IMR-90 (cell line): Measurements from ENCODE around the gene CLIC1. TPM values are rescaled to one million over a fixed set of nuclear protein-coding genes. Genes with fewer than 3 reads are reported as not detected.

Experiments
- ATAC-seq: fragments of 200-7000 bp; cut with Tn5 transposase; 2 replicates; pipeline ENCODE4 v1.9.1; 2020; ENCODE audit warnings: low read depth, mild to moderate bottlenecking, moderate library complexity
- BruUV-seq: library from RNA; stranded (reverse); fragments of 400-500 nt; replicated peaks from 2 replicates; lab custom pipeline; 2021; lab: Mats Ljungman, UMichigan
- CTCF ChIA-PET: fragments of 300-600 bp; formaldehyde crosslinking; extraction: SDS; loops from one replicate; lab custom pipeline; 2021; ENCODE audit warnings: antibody characterized with exemption; lab: Yijun Ruan, JAX
- POLR2A ChIA-PET: fragments of 300-600 bp; sonication (Branson Sonifier 250); formaldehyde crosslinking; loops from one replicate; lab custom pipeline; 2022; ENCODE audit warnings: antibody characterized with exemption; ENCODE audit not compliant: unreplicated experiment; lab: Charles Lee
- DNase-seq: peaks from one replicate; pipeline ENCODE4 v3.0.0; 2013
- H2AFZ ChIP-seq: replicated peaks from 2 replicates; pipeline ENCODE3; 2013; ENCODE audit warnings: low read length, mild to moderate bottlenecking; ENCODE audit not compliant: poor library complexity
- H2AK5ac ChIP-seq: 2 replicates; pipeline ENCODE4 v1.6.1; 2013; ENCODE audit warnings: low read depth, low read length, inconsistent platforms
- H2AK9ac ChIP-seq: replicated peaks from 2 replicates; pipeline ENCODE3; 2013; ENCODE audit warnings: mild to moderate bottlenecking, low read depth, low read length, moderate library complexity; ENCODE audit not compliant: poor library complexity
- H2BK120ac ChIP-seq: 2 replicates; pipeline ENCODE4 v1.6.1; 2013; ENCODE audit warnings: low read depth, low read length, inconsistent platforms
- H2BK15ac ChIP-seq: 3 replicates; pipeline ENCODE4 v1.6.1; 2013; ENCODE audit warnings: low read depth, low read length, inconsistent platforms
- H2BK20ac ChIP-seq: 2 replicates; pipeline ENCODE4 v1.6.1; 2013; ENCODE audit warnings: low read depth, mild to moderate bottlenecking, inconsistent platforms, low read length, moderate library complexity
- H2BK5ac ChIP-seq: 2 replicates; pipeline ENCODE4 v1.6.1; 2013; ENCODE audit warnings: mild to moderate bottlenecking, low read depth, low read length, inconsistent platforms; ENCODE audit not compliant: poor library complexity, severe bottlenecking
- H3K14ac ChIP-seq: replicated peaks from 2 replicates; pipeline ENCODE4 v1.6.1; 2013; ENCODE audit warnings: low read depth, low read length, inconsistent platforms
- H3K18ac ChIP-seq: 2 replicates; pipeline ENCODE4 v1.6.1; 2013; ENCODE audit warnings: low read depth, low read length, control low read depth
- H3K23ac ChIP-seq: 2 replicates; pipeline ENCODE4 v1.6.1; 2013; ENCODE audit warnings: low read depth, low read length, inconsistent platforms
- H3K27ac ChIP-seq: 2 replicates; pipeline ENCODE4 v1.5.1; 2013; ENCODE audit warnings: mild to moderate bottlenecking, control low read depth, low read length; ENCODE audit not compliant: insufficient read depth
- H3K27me3 ChIP-seq: 2 replicates; pipeline ENCODE4 v1.6.1; 2013; ENCODE audit warnings: low read length; ENCODE audit not compliant: control insufficient read depth, insufficient read depth
- H3K36me3 ChIP-seq: 2 replicates; pipeline ENCODE4 v1.6.1; 2013; ENCODE audit warnings: low read length, mixed read lengths; ENCODE audit not compliant: control insufficient read depth, insufficient read depth
- H3K4ac ChIP-seq: 2 replicates; pipeline ENCODE4 v1.6.1; 2013; ENCODE audit warnings: low read depth, low read length, inconsistent platforms
- H3K4me1 ChIP-seq: 2 replicates; pipeline ENCODE4 v1.6.1; 2013; ENCODE audit warnings: low read length, mixed read lengths; ENCODE audit not compliant: control insufficient read depth, insufficient read depth
- H3K4me2 ChIP-seq: 2 replicates; pipeline ENCODE4 v1.6.1; 2013; ENCODE audit warnings: low read depth, mild to moderate bottlenecking, control low read depth, low read length, moderate library complexity
- H3K4me3 ChIP-seq: 2 replicates; pipeline ENCODE4 v1.5.1; 2013; ENCODE audit warnings: low read depth, mild to moderate bottlenecking, control low read depth, low read length, moderate library complexity; ENCODE audit not compliant: insufficient read depth
- H3K56ac ChIP-seq: 2 replicates; pipeline ENCODE4 v1.6.1; 2013; ENCODE audit warnings: low read length, inconsistent platforms; ENCODE audit not compliant: insufficient read depth; ENCODE audit errors: extremely low read depth
- H3K79me1 ChIP-seq, 2 experiments: 2 replicates each; pipeline ENCODE4 v1.6.1; 2013; ENCODE audit warnings: low read length in 2 of 2, inconsistent platforms in 1 of 2, low read depth in 1 of 2
- H3K9ac ChIP-seq: 2 replicates; pipeline ENCODE4 v1.6.1; 2013; ENCODE audit warnings: low read depth, low read length, control low read depth
- H3K9me1 ChIP-seq: 2 replicates; pipeline ENCODE4 v1.6.1; 2013; ENCODE audit warnings: low read length, inconsistent platforms; ENCODE audit not compliant: insufficient read depth
- H3K9me3 ChIP-seq: 2 replicates; pipeline ENCODE4 v1.6.1; 2013; ENCODE audit warnings: low read length; ENCODE audit not compliant: control insufficient read depth, insufficient read depth
- H4K20me1 ChIP-seq: 2 replicates; pipeline ENCODE4 v1.6.1; 2013; ENCODE audit warnings: low read length, inconsistent platforms; ENCODE audit not compliant: insufficient read depth
- H4K5ac ChIP-seq: 2 replicates; pipeline ENCODE4 v1.6.1; 2013; ENCODE audit warnings: mild to moderate bottlenecking, low read depth, low read length, control low read depth
- H4K8ac ChIP-seq, 2 experiments: 2 replicates each; pipeline ENCODE4 v1.6.1; 2013; ENCODE audit warnings: low read depth in 2 of 2, low read length in 2 of 2, control low read depth in 1 of 2, inconsistent platforms in 1 of 2
- H4K91ac ChIP-seq: 2 replicates; pipeline ENCODE4 v1.6.1; 2013; ENCODE audit warnings: low read depth, low read length, inconsistent platforms; ENCODE audit not compliant: insufficient read depth
- CEBPB ChIP-seq: IDR thresholded peaks from 2 replicates; pipeline ENCODE4 v1.6.1; 2012; ENCODE audit warnings: low read depth, low read length, improper control_type of control experiment
- MXI1 ChIP-seq: IDR thresholded peaks from 2 replicates; pipeline ENCODE4 v1.6.1; 2012; ENCODE audit warnings: low read depth, mild to moderate bottlenecking, low read length, moderate library complexity, borderline replicate concordance
- NFE2L2 ChIP-seq: fragments of 150-350 bp; IDR thresholded peaks from 2 replicates; pipeline ENCODE4 v1.6.1; 2016; ENCODE audit warnings: low read depth, mild to moderate bottlenecking, low read length
- POLR2A ChIP-seq: IDR thresholded peaks from 2 replicates; pipeline ENCODE4 v1.6.1; 2012; ENCODE audit warnings: mild to moderate bottlenecking, low read depth, low read length
- RAD21 ChIP-seq: IDR thresholded peaks from 2 replicates; pipeline ENCODE4 v1.6.1; 2012; ENCODE audit warnings: low read length, improper control_type of control experiment
- SMC3 ChIP-seq: fragments of 150-350 bp; IDR thresholded peaks from 2 replicates; pipeline ENCODE4 v1.6.1; 2016; ENCODE audit warnings: low read depth, mild to moderate bottlenecking, antibody characterized with exemption, low read length, moderate library complexity
- WGBS, 2 experiments: methylation state at CpG; one replicate each; pipeline versions ENCODE4 v1.1.5 to v1.1.7; 2013; ENCODE audit warnings: missing lambda C conversion rate in 2 of 2; ENCODE audit not compliant: insufficient read length in 1 of 2; ENCODE audit errors: extremely low coverage in 2 of 2; 5-methylcytosine and 5-hydroxymethylcytosine counted together
- dilution Hi-C: fragments of 300-500 bp; cut with HindIII; formaldehyde crosslinking; loops from one replicate; pipeline ENCODE4 v1.14.3; 2018; ENCODE audit warnings: low sequenced_read_pairs; ENCODE audit not compliant: unreplicated experiment
- in situ Hi-C: fragments of 300-500 bp; cut with MboI; formaldehyde crosslinking; loops from 3 replicates; pipeline ENCODE4 v1.14.3; 2019; ENCODE audit warnings: low sequenced_read_pairs, inconsistent platforms, mixed read lengths
- intact Hi-C: fragments of 100-400 bp; cut with micrococcal nuclease; formaldehyde crosslinking; loops from 2 replicates; pipeline ENCODE4 v1.10.0; 2022
- polyA plus RNA-seq, 3 experiments: library from polyadenylated mRNA; depleted of rRNA; stranded (reverse); fragments of >200 nt; gene quantifications; 2 replicates each; pipeline ENCODE4 v1.2.3, GENCODE V29; 2012; ENCODE audit warnings: low replicate concordance in 1 of 3
- total RNA-seq: library from RNA; depleted of rRNA; stranded (reverse); fragments of >200 nt; gene quantifications from 2 replicates; pipeline ENCODE4 v1.2.3, GENCODE V29; 2012
- TF ChIP-seq, protein P1 (sequence below): fragments of 150-350 bp; IDR thresholded peaks from 2 replicates; pipeline ENCODE4 v1.6.1; 2016; ENCODE audit warnings: low read depth, mild to moderate bottlenecking, low read length, moderate library complexity, borderline replicate concordance

Gene CLIC1
- total and polyA plus RNA-seq, 2 of the 4 experiments (the other 2 are of a cell fraction) = 706 to 1,185 TPM

DNA sequence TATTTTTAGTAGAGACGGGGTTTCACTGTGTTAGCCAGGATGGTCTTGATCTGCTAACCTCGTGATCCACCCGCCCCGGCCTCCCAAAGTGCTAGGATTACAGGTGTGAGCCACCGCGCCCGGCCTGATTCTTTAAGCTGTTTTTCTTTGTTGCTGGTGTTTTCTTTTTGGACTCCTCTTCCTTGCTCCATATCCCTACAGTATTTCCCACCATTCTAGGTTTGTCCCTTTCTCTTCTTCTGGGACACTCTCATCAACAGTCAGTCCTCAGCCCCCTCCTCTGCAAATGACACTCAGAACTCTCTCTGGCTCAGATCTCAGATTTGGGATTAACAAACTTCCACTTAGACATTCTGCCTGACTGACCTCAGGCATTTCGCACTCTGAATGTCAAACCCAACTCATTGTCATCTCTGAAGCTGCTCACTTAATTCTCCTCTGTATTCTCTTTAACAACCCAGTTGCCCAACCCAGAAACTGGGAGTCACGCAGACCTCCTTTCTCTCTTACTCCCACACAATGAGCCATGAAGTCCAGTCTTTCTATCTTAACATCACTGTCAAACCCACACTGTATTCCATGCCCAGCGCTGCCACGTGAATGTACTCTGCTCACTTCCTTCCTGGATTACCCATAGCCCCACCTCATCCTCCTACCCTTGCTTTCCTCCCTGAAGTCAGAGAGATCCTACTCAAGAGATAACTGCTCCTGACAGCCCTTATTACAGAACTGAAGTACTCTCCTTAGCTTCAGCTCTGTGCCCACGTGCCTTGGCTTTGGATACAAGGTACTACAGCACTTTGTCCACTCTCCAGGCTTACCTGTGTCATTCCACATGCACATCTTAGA, 10.6 kb downstream of the CLIC1 start (continued):
- no peak for TF ChIP-seq NFE2L2

DNA sequence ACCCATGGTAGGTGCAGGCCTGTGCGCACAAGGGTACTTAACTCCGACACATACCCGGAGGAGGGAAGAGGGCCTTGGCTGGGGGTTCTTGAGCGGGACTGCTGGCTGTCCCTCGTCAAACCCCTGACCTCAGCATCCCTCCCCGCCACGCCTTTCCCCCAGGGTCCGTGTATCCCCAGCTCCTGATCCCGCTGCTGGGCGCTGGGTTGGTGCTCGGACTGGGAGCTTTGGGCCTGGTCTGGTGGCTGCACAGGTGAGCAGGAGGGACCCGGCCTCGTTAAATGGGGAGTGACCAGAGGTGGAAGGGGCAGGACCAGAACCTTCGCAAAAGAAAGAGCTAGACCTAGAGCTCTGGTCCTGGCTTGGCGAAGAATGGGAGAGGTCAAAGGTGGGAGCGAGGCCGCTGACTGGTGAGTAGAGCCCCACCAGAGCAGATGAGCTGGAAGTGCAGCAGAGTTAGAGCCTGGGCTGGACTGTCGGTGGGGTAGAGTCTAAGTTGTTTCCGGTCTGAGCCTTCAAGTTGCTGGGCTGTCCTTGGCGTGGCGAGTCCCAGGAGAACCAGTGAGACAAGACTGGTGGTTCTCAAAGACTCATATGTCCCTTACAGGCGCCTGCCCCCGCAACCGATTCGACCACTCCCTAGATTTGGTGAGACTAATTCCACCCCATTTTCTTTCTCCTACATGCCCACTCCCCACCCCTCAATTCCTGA, 12.2 kb downstream of the CLIC1 start:
- Histone ChIP-seq H2AFZ (no peak overlapping the region), H4K5ac (no peak overlapping the region), H4K20me1 (peaks cover 2% of the 10 kb centered on the region; the same call in 1 of the 2 replicates), H3K9me3 (no peaks in the 10 kb centered on the region), H2BK15ac (no peak overlapping the region), H3K56ac (no peak overlapping the region), H3K27ac (no peak overlapping the region), H2AK5ac (no peak overlapping the region), H3K27me3 (no peaks in the 10 kb centered on the region; the same call in 1 of the 2 replicates), H3K36me3 (peaks cover 20% of the 10 kb centered on the region), H4K8ac (no peak overlapping the region), H3K4me2 (no peak overlapping the region), H4K91ac (no peak overlapping the region), H3K14ac (no peak overlapping the region), H3K9me1 (peaks cover 4% of the 10 kb centered on the region; the same call in 1 of the 2 replicates), H3K4me1 (peaks cover 3% of the 10 kb centered on the region), H3K18ac (no peak overlapping the region), H3K4me3 (no peak overlapping the region), H3K79me1 (peaks cover 0 to 18% of the 10 kb centered on the region in 2 experiments; a peak in 2 of 4 replicates), H3K23ac (no peak overlapping the region), H2BK120ac (no peak overlapping the region), H3K9ac (no peak overlapping the region), H2BK20ac (no peak overlapping the region), H2BK5ac (no peak overlapping the region), H3K4ac (no peak overlapping the region), H2AK9ac (peak overlapping the region; percentile 1)
- ChIA-PET CTCF (no interaction called here), POLR2A (interaction anchor here (0.6 kb wide), 1 partner anchor 10 kb away, joined by 3 read pairs; no protein-coding TSS in a partner anchor)
- 98% methylated on average over 7 of the region's 25 CpGs; no CpG with 5 or more reads in 1 of the 2 experiments for WGBS, 2 experiments
- DNase-seq = no peak
- TF ChIP-seq CEBPB (no peak), SMC3 (no peak), MXI1 (no peak), RAD21 (no peak), POLR2A (no peak)
- TF ChIP-seq, protein P1, sequence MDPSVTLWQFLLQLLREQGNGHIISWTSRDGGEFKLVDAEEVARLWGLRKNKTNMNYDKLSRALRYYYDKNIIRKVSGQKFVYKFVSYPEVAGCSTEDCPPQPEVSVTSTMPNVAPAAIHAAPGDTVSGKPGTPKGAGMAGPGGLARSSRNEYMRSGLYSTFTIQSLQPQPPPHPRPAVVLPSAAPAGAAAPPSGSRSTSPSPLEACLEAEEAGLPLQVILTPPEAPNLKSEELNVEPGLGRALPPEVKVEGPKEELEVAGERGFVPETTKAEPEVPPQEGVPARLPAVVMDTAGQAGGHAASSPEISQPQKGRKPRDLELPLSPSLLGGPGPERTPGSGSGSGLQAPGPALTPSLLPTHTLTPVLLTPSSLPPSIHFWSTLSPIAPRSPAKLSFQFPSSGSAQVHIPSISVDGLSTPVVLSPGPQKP = no peak
- BruUV-seq = no TSS peak
- ATAC-seq = no peak
- dilution Hi-C loops (no loop called here), in situ Hi-C loops (no loop called here), intact Hi-C loops (no loop called here)
